Measurements from ENCODE around the gene SHB.

SHB gene

DNA sequence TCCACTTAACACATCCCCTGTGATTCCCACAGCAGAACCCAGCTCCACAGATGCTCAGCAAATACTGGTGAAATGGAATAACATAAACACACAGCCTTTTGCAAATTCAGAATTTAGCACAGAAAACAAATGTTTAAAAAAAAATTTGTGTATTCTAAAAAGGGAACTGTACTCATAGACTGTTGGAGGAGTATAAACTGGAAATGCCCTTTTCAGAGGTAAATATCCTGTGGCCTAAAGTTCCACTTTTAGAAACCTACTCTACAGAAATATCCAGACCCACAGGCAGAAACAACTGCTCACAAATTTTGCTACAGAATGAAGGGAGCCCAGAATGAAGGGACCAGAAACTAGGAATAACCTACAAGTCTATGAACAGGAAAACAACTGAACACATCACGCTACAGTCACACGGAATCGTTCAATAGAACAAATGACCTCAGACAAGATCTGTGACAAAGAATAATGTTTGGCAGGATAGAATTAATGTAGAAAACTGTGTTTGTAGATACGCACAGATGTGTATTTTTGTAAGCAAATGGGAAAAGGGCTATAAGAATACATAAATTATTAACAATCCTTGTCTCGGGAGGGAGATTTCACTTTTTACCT, 78.5 kb downstream of the SHB start:
- no peaks in the 10 kb centered on the region for H3K79me2 ChIP-seq (ENCODE audit: insufficient read depth, low read length)
- H3K4me3 ChIP-seq (ENCODE audit: low read depth, low read length, poor library complexity, severe bottlenecking): no peak overlapping the region
- H3K4me1 ChIP-seq (ENCODE audit: insufficient read depth, low read length, severe bottlenecking): no peaks in the 10 kb centered on the region
- no peak for TF ChIP-seq EZH2 (IDR thresholded peaks at IDR 0.05; ENCODE audit: borderline replicate concordance, low read length)
- TF ChIP-seq, protein P1, sequence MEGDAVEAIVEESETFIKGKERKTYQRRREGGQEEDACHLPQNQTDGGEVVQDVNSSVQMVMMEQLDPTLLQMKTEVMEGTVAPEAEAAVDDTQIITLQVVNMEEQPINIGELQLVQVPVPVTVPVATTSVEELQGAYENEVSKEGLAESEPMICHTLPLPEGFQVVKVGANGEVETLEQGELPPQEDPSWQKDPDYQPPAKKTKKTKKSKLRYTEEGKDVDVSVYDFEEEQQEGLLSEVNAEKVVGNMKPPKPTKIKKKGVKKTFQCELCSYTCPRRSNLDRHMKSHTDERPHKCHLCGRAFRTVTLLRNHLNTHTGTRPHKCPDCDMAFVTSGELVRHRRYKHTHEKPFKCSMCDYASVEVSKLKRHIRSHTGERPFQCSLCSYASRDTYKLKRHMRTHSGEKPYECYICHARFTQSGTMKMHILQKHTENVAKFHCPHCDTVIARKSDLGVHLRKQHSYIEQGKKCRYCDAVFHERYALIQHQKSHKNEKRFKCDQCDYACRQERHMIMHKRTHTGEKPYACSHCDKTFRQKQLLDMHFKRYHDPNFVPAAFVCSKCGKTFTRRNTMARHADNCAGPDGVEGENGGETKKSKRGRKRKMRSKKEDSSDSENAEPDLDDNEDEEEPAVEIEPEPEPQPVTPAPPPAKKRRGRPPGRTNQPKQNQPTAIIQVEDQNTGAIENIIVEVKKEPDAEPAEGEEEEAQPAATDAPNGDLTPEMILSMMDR (IDR thresholded peaks at IDR 0.05; ENCODE audit: low read length): no peak
- H3F3A ChIP-seq (ENCODE audit: insufficient read depth, low read length): no peaks in the 10 kb centered on the region
- no peaks in the 10 kb centered on the region for H3K36me3 ChIP-seq (ENCODE audit: insufficient read depth, low read length)
- no peak overlapping the region for H3K4me2 ChIP-seq (ENCODE audit: low read length)
- no peaks in the 10 kb centered on the region for H3K9me2 ChIP-seq (ENCODE audit: low read depth, low read length)
- no peaks in the 10 kb centered on the region for H4K20me1 ChIP-seq (ENCODE audit: insufficient read depth, low read length)
- no peak overlapping the region for H3K9ac ChIP-seq (ENCODE audit: low read length)
- no peak overlapping the region for H2AFZ ChIP-seq (ENCODE audit: low read length)
- no peaks in the 10 kb centered on the region for H3K27me3 ChIP-seq (ENCODE audit: insufficient read depth, low read length)
- no peaks in the 10 kb centered on the region for H3K9me3 ChIP-seq (ENCODE audit: low read length)
- H3K27ac ChIP-seq (ENCODE audit: low read depth, low read length, poor library complexity, severe bottlenecking): no peak overlapping the region

DNA sequence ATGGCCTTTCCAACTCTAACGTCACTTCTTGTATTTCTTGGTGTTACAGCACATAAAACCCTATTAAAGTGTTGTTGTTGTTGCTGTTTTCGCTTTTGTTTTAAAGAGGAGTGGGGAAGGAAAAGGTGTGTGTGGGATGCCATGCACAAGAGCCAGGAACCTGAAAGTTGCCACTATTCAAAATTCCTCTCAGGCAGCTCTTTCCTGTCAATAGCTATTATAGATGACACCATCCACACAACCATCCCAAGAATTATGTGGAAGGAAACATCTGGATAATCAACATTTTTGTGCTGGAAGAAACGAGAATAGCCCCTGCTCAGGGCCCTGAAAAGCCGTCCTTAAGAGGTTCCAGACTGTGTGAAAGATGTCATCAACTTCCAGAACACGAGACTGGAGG, 79.3 kb downstream of the SHB start:
- Histone ChIP-seq H3K9me3 (ENCODE audit: low read length) (no peaks in the 10 kb centered on the region), H3K4me3 (ENCODE audit: low read depth, low read length, poor library complexity, severe bottlenecking) (no peak overlapping the region), H3K9ac (ENCODE audit: low read length) (no peak overlapping the region), H2AFZ (ENCODE audit: low read length) (no peak overlapping the region), H3K27me3 (ENCODE audit: insufficient read depth, low read length) (no peaks in the 10 kb centered on the region), H3K36me3 (ENCODE audit: insufficient read depth, low read length) (no peaks in the 10 kb centered on the region), H3K4me1 (ENCODE audit: insufficient read depth, low read length, severe bottlenecking) (no peaks in the 10 kb centered on the region), H4K20me1 (ENCODE audit: insufficient read depth, low read length) (no peaks in the 10 kb centered on the region), H3K27ac (ENCODE audit: low read depth, low read length, poor library complexity, severe bottlenecking) (no peak overlapping the region), H3K9me2 (ENCODE audit: low read depth, low read length) (no peaks in the 10 kb centered on the region), H3K4me2 (ENCODE audit: low read length) (no peak overlapping the region), H3K79me2 (ENCODE audit: insufficient read depth, low read length) (no peaks in the 10 kb centered on the region), H3F3A (ENCODE audit: insufficient read depth, low read length) (no peaks in the 10 kb centered on the region)
- TF ChIP-seq, protein P1 (IDR thresholded peaks at IDR 0.05; ENCODE audit: low read length): no peak
- no peak for TF ChIP-seq EZH2 (IDR thresholded peaks at IDR 0.05; ENCODE audit: borderline replicate concordance, low read length)

DNA sequence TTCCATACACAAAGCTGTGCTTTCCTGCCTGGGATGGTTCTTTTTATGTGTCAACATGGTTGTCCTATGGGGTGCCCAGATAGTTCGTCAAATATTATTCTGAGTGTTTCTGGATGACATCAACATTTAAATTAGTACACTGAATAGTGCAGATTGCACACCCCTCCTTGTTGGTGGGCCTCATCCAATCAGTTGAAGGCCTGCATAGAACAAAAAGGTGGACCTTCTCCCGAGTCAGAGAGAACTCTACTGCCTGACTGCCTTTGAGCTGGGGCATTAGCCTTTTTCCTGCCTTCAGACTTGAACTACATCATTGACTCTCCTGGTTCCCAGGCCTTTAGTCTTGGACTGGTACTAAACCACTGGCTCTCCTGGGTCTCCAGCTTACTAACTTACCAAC, 80.4 kb downstream of the SHB start:
- Histone ChIP-seq H3K27me3 (ENCODE audit: insufficient read depth, low read length) (no peaks in the 10 kb centered on the region), H3K9ac (ENCODE audit: low read length) (no peak overlapping the region), H3K4me2 (ENCODE audit: low read length) (no peak overlapping the region), H2AFZ (ENCODE audit: low read length) (no peak overlapping the region), H3K79me2 (ENCODE audit: insufficient read depth, low read length) (no peaks in the 10 kb centered on the region), H3K4me3 (ENCODE audit: low read depth, low read length, poor library complexity, severe bottlenecking) (no peak overlapping the region), H3K36me3 (ENCODE audit: insufficient read depth, low read length) (no peaks in the 10 kb centered on the region), H3K9me3 (ENCODE audit: low read length) (no peaks in the 10 kb centered on the region), H3K27ac (ENCODE audit: low read depth, low read length, poor library complexity, severe bottlenecking) (no peak overlapping the region), H3F3A (ENCODE audit: insufficient read depth, low read length) (no peaks in the 10 kb centered on the region), H3K4me1 (ENCODE audit: insufficient read depth, low read length, severe bottlenecking) (no peaks in the 10 kb centered on the region), H4K20me1 (ENCODE audit: insufficient read depth, low read length) (no peaks in the 10 kb centered on the region), H3K9me2 (ENCODE audit: low read depth, low read length) (no peaks in the 10 kb centered on the region)
- no peak for TF ChIP-seq EZH2 (IDR thresholded peaks at IDR 0.05; ENCODE audit: borderline replicate concordance, low read length)
- TF ChIP-seq, protein P1 (IDR thresholded peaks at IDR 0.05; ENCODE audit: low read length): no peak

Data from OCI-LY1 (cell line).